Measurements from ENCODE around the gene TCFL5. TPM values are rescaled to one million over a fixed set of nuclear protein-coding genes. Genes with fewer than 3 reads are reported as not detected.

TCFL5 gene
- total RNA-seq, 1 donor = 19.0 TPM

DNA sequence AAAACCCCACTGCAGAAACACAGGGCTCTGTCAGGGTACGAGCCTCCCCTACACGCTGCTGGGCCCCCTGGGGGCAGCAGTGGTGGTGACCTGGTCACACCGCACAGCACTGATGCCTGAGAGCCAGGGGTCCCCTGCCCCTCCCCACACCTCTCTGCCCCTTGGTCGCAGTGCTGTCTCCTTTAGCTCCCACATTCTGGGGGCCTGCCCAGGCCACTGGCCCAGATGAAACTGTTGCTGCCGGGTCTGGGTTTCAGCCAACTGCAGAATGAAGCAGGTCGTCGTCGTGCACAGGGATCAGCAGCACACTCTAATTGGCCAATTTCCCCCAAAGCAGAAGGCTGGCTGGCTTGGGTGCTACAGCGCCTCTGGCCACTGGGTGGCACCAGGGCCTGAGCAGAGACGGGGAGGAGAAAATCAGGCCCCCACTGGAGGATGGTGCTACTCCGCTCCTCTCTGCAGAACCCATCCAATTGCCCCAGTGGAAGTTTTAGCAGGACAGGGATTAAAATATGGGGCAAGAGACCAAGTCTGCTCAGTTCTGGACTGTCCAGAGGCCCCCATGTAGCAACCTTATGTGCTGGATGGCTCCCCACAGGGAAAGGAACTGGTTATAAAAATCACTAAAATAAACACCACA is 38.5 kb upstream of the TCFL5 start:
- peak; percentile 78 for DNase-seq (ENCODE audit: low read depth)
- H3K4me3 ChIP-seq (ENCODE audit: low read depth, low read length) = no peak overlapping the region
- TF ChIP-seq, protein P1, sequence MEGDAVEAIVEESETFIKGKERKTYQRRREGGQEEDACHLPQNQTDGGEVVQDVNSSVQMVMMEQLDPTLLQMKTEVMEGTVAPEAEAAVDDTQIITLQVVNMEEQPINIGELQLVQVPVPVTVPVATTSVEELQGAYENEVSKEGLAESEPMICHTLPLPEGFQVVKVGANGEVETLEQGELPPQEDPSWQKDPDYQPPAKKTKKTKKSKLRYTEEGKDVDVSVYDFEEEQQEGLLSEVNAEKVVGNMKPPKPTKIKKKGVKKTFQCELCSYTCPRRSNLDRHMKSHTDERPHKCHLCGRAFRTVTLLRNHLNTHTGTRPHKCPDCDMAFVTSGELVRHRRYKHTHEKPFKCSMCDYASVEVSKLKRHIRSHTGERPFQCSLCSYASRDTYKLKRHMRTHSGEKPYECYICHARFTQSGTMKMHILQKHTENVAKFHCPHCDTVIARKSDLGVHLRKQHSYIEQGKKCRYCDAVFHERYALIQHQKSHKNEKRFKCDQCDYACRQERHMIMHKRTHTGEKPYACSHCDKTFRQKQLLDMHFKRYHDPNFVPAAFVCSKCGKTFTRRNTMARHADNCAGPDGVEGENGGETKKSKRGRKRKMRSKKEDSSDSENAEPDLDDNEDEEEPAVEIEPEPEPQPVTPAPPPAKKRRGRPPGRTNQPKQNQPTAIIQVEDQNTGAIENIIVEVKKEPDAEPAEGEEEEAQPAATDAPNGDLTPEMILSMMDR (IDR thresholded peaks at IDR 0.05; ENCODE audit: insufficient read depth, low read depth, low read length) = peak; percentile 69

DNA sequence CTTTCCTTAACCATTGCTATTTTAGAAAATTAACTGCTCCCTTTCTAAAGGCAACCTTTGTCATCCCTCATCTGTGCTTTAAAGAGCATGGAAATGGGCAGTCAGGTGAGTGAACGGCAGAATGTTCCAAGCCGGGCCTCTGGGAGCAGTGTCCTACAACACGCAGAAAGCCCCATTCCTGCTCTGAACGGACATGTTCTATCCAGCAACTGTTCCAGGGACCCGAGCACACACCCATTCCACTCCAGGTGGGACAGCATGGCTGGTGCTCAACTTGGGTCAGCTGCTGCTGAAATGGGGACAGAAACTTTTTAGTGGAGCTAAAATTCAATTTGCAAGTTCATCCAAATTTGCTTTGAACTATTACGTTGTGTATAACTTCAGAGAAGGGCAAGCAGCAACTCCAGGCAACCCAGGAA is 38.0 kb upstream of the TCFL5 start:
- TF ChIP-seq, protein P1 (IDR thresholded peaks at IDR 0.05; ENCODE audit: insufficient read depth, low read depth, low read length) = peak; percentile 20
- DNase-seq (ENCODE audit: low read depth) = peak; percentile 34
- no peak overlapping the region for H3K4me3 ChIP-seq (ENCODE audit: low read depth, low read length)

DNA sequence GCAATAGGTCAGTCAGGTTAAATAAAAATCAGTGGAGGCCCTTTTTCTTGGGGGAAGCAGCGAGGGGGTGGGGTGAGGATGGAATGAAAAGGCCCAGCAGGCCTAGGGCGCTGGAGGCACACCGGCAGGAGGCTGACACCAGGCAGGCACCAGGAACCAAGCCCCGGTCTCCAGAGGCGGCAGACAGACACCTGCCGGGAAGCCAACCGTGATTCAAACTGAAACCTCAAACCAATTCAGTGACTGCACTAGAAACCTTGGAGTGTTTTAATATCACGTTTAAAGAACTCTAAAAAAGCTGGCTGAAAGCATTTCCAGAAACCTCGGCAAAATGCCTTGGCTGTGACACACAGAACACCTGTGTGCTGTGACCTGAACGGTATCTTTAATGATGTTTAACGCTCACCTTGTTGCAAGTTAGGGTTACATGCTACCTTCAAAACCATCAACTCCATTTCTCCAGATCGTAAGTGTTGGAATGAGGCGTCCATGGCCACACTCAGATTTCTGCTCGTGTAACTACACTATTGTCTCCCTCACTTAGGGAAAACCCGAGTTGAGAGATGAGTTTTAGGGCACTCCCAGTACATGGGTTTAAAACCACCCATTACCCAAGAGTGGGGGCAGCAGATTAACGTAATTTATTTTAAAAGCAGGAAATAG is 37.5 kb upstream of the TCFL5 start:
- TF ChIP-seq, protein P1 (IDR thresholded peaks at IDR 0.05; ENCODE audit: insufficient read depth, low read depth, low read length) = no peak
- H3K4me3 ChIP-seq (ENCODE audit: low read depth, low read length) = no peak overlapping the region
- DNase-seq (ENCODE audit: low read depth) = no peak

DNA sequence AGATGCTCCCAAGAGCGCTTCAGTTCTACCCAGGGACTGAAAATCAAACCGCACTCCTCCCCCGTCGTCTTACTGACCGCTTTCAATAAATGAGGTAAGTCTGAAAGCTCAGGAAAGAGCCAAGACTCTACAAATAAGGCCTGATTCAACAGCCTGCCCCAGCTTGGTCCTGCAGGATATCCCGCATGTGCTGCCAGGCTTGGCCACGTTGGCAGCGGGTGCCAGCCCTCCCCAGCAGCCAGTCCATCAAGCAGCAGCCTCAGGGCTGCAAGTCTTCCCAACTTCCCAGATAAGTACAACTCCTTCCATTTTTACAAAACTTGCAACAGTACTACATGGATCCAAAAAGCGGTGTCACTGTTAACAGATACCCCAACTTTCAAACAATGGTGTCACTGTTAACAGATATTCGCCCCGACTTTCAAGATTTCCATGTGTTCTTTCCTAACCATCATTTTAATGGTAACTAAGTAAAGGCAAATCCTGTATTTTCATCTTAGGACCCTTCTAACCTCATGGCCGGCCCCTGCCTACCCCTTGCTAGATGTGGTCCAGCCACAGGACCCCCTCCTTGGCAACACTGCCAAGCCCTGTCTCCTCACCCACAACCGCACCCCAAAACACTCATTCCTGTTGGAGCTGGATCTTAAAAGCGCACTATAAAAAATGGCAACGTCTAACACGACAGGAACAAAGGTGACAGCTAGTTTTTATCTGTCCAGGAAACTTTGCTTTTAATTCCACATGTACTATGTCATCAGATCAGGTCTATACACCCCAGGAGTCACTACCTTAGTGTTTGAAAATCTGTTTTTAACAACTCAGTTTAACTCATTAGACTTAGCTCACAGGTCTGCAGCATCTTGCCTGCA is 36.7 kb upstream of the TCFL5 start:
- H3K4me3 ChIP-seq (ENCODE audit: low read depth, low read length) = no peak overlapping the region
- no peak for DNase-seq (ENCODE audit: low read depth)
- TF ChIP-seq, protein P1 (IDR thresholded peaks at IDR 0.05; ENCODE audit: insufficient read depth, low read depth, low read length) = no peak

DNA sequence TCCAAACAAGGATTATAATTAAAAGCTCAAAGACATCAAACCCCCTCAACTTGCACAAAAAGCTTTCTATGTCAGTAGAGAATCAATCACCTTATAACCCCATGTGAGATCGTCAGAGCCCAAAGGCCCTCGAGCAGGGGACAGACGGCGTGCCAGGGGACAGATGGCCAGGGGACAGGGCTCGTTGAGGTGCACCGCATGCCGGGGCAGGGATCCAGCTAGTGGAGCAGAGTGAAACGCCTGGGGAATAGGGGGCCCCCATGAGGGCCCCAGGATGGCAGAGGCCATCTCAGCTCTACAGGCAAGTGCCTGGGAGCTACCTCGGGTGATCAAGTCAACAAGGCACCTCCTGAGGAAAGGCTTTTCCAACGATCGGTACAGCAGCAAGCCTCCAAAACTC is 36.0 kb upstream of the TCFL5 start:
- no peak for DNase-seq (ENCODE audit: low read depth)
- TF ChIP-seq, protein P1 (IDR thresholded peaks at IDR 0.05; ENCODE audit: insufficient read depth, low read depth, low read length) = no peak
- no peak overlapping the region for H3K4me3 ChIP-seq (ENCODE audit: low read depth, low read length)

DNA sequence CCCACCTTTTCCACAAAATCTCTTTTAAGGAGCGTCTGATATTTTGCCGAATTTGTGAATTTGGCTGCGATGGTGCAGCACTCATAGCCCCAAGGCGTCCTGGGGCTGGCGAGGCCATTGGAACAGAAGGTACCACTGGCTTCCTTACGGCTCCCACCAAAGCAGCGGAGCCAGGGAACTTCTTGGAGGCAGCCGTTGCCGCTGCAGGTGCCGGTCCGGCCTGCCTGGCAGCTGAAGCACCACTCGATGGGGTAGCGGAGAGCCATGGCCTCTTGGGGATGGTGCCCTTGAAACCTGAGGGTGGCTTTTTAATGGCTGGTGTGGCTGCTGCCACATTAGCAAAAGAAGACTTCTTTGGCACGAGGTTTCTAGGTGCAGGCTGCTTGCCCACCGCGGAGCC is 34.9 kb upstream of the TCFL5 start:
- no peak overlapping the region for H3K4me3 ChIP-seq (ENCODE audit: low read depth, low read length)
- TF ChIP-seq, protein P1 (IDR thresholded peaks at IDR 0.05; ENCODE audit: insufficient read depth, low read depth, low read length) = no peak
- DNase-seq (ENCODE audit: low read depth) = no peak

Data from fibroblast of villous mesenchyme (primary cell).